Activated CD8-positive, alpha-beta memory T cell treated with anti-CD3 and anti-CD28 coated beads, Interleukin-2, amount 10 ng/mL, durations not matched to agents 7 days and 5 days (primary cell): ENCODE measurements around the gene SDCBP2. TPM values are rescaled to one million over a fixed set of nuclear protein-coding genes. Genes with fewer than 3 reads are reported as not detected.

Experiments
- ATAC-seq: fragments of 150-1000 bp; cut with Tn5 transposase; one replicate; pipeline ENCODE4 v1.10.0; 2021; ENCODE audit warnings: moderate library complexity
- CTCF ChIA-PET: fragments of 350-600 bp; sonication (Branson Sonifier 250); formaldehyde crosslinking; loops from one replicate; lab custom pipeline; 2021; ENCODE audit warnings: antibody characterized with exemption; lab: Charles Lee
- DNase-seq: peaks from one replicate; pipeline ENCODE4 v3.0.0-alpha.2; 2020
- H3K27ac Mint-ChIP-seq: one replicate; pipeline ENCODE4 v1.8.0; 2021; ENCODE audit warnings: mild to moderate bottlenecking, mixed read lengths
- H3K27me3 Mint-ChIP-seq: one replicate; pipeline ENCODE4 v1.8.0; 2021; ENCODE audit warnings: mixed read lengths
- H3K36me3 Mint-ChIP-seq: one replicate; pipeline ENCODE4 v1.8.0; 2021; ENCODE audit warnings: mild to moderate bottlenecking, mixed read lengths
- H3K4me1 Mint-ChIP-seq: one replicate; pipeline ENCODE4 v1.8.0; 2021; ENCODE audit warnings: mixed read lengths
- H3K4me3 Mint-ChIP-seq: one replicate; pipeline ENCODE4 v1.8.0; 2021; ENCODE audit warnings: mild to moderate bottlenecking, moderate library complexity, mixed read lengths
- H3K9me3 Mint-ChIP-seq: one replicate; pipeline ENCODE4 v1.8.0; 2022; ENCODE audit warnings: low read depth, mixed read lengths
- total RNA-seq, 2 experiments: library from RNA; stranded (reverse); gene quantifications; one replicate each; pipeline ENCODE4 v1.2.3, GENCODE V29; 2021

SDCBP2 gene
- total RNA-seq, 2 experiments from 2014 or later, result 2.1 to 4.3 TPM

DNA sequence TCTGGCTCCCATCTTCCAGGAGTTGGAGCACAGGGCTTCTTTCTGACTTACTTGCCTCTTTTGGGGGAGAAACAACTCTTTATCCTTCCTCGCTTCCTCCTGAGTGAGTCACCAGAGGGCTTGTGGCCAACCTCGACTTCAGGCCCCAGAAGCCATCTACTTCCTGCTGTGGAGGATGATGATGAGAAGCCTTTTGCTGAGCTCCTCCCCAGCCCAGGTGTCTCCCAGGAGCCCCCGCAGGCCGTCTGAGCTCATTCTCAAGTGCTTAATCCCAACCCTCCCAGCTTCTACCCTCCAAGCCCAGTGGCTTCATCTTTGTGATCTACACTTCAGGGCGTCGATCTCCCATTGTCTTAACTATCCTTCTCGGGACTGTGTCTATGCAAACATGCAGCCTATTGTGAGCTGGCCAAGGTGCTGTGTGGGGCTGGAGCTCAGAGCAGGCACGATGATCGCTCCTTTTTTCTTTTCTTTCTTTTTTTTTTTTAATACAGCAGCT is 27.9 kb downstream of the SDCBP2 start:
- Mint-ChIP-seq H3K9me3 (no peaks in the 10 kb centered on the region), H3K4me3 (peak overlapping the region; percentile 68), H3K36me3 (peaks cover 2% of the 10 kb centered on the region), H3K4me1 (peaks cover 26% of the 10 kb centered on the region), H3K27ac (peak overlapping the region; percentile 87), H3K27me3 (no peaks in the 10 kb centered on the region)
- DNase-seq (peak; percentile 91), ATAC-seq (peak; percentile 86)
- CTCF ChIA-PET, result interaction anchor here (0.7 to 2.1 kb wide), 19 partner anchors 8 to 971 kb away, joined by 3 to 11 read pairs (median 3); partner anchors contain the start of genes NSFL1C and RAD21L1

DNA sequence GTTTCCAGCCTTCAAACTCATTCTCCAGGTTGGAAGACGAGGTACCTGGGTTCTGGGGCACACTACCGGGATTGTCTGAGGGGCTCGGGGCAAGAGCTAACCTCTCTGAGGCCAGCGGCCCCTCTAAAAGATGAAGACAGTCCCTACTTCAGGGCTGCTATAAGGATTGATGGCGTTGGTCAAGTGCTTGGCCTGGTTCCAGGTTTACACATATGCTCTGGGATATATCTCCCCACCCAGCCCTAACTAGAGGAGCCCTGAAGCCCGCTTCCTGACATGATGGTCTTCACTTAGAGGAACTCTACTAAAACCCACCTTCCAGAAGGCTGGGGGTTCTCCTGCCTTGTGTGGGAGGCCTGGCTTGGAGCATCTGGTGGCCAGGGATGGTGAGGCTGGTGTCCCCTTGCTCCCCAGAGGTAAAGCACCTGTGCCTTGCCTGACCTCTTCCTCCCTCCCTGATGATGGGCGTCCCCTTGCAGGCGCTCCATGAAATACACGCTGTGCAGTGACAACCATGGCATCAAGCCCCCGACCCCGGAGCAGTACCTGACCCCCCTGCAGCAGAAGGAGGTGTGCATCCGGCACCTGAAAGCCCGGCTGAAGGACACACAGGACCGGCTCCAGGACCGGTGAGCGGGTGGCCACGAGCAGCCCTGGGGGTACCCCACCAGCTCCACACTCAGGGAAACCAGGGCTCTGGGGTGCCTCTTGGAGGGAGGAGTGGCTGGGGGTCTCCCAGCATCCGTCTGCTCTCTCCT is 28.7 kb downstream of the SDCBP2 start:
- Mint-ChIP-seq H3K27ac (peak overlapping the region; percentile 87), H3K4me1 (peaks cover 26% of the 10 kb centered on the region), H3K4me3 (peak overlapping the region; percentile 5), H3K36me3 (peaks cover 2% of the 10 kb centered on the region), H3K27me3 (no peaks in the 10 kb centered on the region), H3K9me3 (no peaks in the 10 kb centered on the region)
- DNase-seq (no peak), ATAC-seq (peak; percentile 7)
- CTCF ChIA-PET, result interaction anchor here (0.7 to 2.1 kb wide), 17 partner anchors 8 to 970 kb away, joined by 3 to 11 read pairs (median 4); partner anchors contain the start of genes NSFL1C and RAD21L1

- ATAC-seq (no peak), DNase-seq (peak; percentile 58)
- Mint-ChIP-seq H3K4me3 (no peak overlapping the region), H3K27ac (no peak overlapping the region), H3K4me1 (peaks cover 26% of the 10 kb centered on the region), H3K36me3 (peaks cover 2% of the 10 kb centered on the region), H3K27me3 (no peaks in the 10 kb centered on the region), H3K9me3 (no peaks in the 10 kb centered on the region)
- CTCF ChIA-PET, result interaction anchor here (1.1 to 2.1 kb wide), 2 partner anchors 23 to 138 kb away, joined by 3 to 11 read pairs; no protein-coding TSS in a partner anchor
Measured at GRCh38 chr20:1299522-1299921, 29.4 kb downstream of the SDCBP2 start.

GRCh38 chr20:1298888-1299511 is 29.9 kb downstream of the SDCBP2 start:
- peaks cover 26% of the 10 kb centered on the region for H3K4me1 Mint-ChIP-seq
- no peak for ATAC-seq
- H3K27ac Mint-ChIP-seq, result no peak overlapping the region
- no peak for DNase-seq
- H3K9me3 Mint-ChIP-seq, result no peaks in the 10 kb centered on the region
- peaks cover 2% of the 10 kb centered on the region for H3K36me3 Mint-ChIP-seq
- no peak overlapping the region for H3K4me3 Mint-ChIP-seq
- H3K27me3 Mint-ChIP-seq, result no peaks in the 10 kb centered on the region
- CTCF ChIA-PET, result interaction anchor here (0.6 kb wide), 1 partner anchor 138 kb away, joined by 3 read pairs; no protein-coding TSS in a partner anchor

- Mint-ChIP-seq H3K4me1 (peaks cover 26% of the 10 kb centered on the region), H3K4me3 (no peak overlapping the region), H3K36me3 (peaks cover 2% of the 10 kb centered on the region), H3K27me3 (no peaks in the 10 kb centered on the region), H3K27ac (no peak overlapping the region), H3K9me3 (no peaks in the 10 kb centered on the region)
- CTCF ChIA-PET, result interaction anchor here (1.2 kb wide), 1 partner anchor 17 kb away, joined by 3 read pairs; no protein-coding TSS in a partner anchor
- DNase-seq (no peak), ATAC-seq (no peak)
Measured at GRCh38 chr20:1298166-1298565, 30.8 kb downstream of the SDCBP2 start.

- CTCF ChIA-PET, result interaction anchor here (1.2 kb wide), 1 partner anchor 17 kb away, joined by 3 read pairs; no protein-coding TSS in a partner anchor
- H3K36me3 Mint-ChIP-seq, result peaks cover 2% of the 10 kb centered on the region
- no peaks in the 10 kb centered on the region for H3K9me3 Mint-ChIP-seq
- H3K4me3 Mint-ChIP-seq, result no peak overlapping the region
- no peaks in the 10 kb centered on the region for H3K27me3 Mint-ChIP-seq
- DNase-seq (no peak), ATAC-seq (no peak)
- peaks cover 26% of the 10 kb centered on the region for H3K4me1 Mint-ChIP-seq
- H3K27ac Mint-ChIP-seq, result no peak overlapping the region
Measured at GRCh38 chr20:1297486-1297885, 31.5 kb downstream of the SDCBP2 start.

- Mint-ChIP-seq H3K9me3 (no peaks in the 10 kb centered on the region), H3K4me3 (no peak overlapping the region), H3K27ac (no peak overlapping the region), H3K4me1 (peaks cover 26% of the 10 kb centered on the region), H3K27me3 (no peaks in the 10 kb centered on the region), H3K36me3 (peaks cover 2% of the 10 kb centered on the region)
- DNase-seq, result no peak
- CTCF ChIA-PET, result no interaction called here
- no peak for ATAC-seq
Measured at GRCh38 chr20:1296922-1297321, 32.0 kb downstream of the SDCBP2 start.

GRCh38 chr20:1296117-1296610 is 32.8 kb downstream of the SDCBP2 start:
- no peaks in the 10 kb centered on the region for H3K27me3 Mint-ChIP-seq
- no peak overlapping the region for H3K4me3 Mint-ChIP-seq
- no peak for ATAC-seq
- H3K27ac Mint-ChIP-seq, result no peak overlapping the region
- peaks cover 2% of the 10 kb centered on the region for H3K36me3 Mint-ChIP-seq
- CTCF ChIA-PET, result no interaction called here
- peaks cover 23% of the 10 kb centered on the region for H3K4me1 Mint-ChIP-seq
- H3K9me3 Mint-ChIP-seq, result no peaks in the 10 kb centered on the region
- DNase-seq, result no peak

GRCh38 chr20:1295276-1295930 is 33.5 kb downstream of the SDCBP2 start:
- no peak for ATAC-seq
- H3K4me1 Mint-ChIP-seq, result peaks cover 15% of the 10 kb centered on the region

GRCh38 chr20:1294497-1294896 is 34.4 kb downstream of the SDCBP2 start:
- DNase-seq (no peak), ATAC-seq (no peak)
- H3K36me3 Mint-ChIP-seq, result no peaks in the 10 kb centered on the region
- H3K4me1 Mint-ChIP-seq, result peaks cover 6% of the 10 kb centered on the region
- no peak overlapping the region for H3K4me3 Mint-ChIP-seq
- H3K27ac Mint-ChIP-seq, result no peak overlapping the region
- no peaks in the 10 kb centered on the region for H3K27me3 Mint-ChIP-seq
- H3K9me3 Mint-ChIP-seq, result no peaks in the 10 kb centered on the region
- CTCF ChIA-PET, result no interaction called here

More at GRCh38 chr20:1295276-1295930, 33.5 kb downstream of the SDCBP2 start:
- no peak for DNase-seq
- Mint-ChIP-seq H3K9me3 (no peaks in the 10 kb centered on the region), H3K36me3 (no peaks in the 10 kb centered on the region), H3K27me3 (no peaks in the 10 kb centered on the region), H3K27ac (no peak overlapping the region), H3K4me3 (no peak overlapping the region)
- CTCF ChIA-PET, result no interaction called here

DNA sequence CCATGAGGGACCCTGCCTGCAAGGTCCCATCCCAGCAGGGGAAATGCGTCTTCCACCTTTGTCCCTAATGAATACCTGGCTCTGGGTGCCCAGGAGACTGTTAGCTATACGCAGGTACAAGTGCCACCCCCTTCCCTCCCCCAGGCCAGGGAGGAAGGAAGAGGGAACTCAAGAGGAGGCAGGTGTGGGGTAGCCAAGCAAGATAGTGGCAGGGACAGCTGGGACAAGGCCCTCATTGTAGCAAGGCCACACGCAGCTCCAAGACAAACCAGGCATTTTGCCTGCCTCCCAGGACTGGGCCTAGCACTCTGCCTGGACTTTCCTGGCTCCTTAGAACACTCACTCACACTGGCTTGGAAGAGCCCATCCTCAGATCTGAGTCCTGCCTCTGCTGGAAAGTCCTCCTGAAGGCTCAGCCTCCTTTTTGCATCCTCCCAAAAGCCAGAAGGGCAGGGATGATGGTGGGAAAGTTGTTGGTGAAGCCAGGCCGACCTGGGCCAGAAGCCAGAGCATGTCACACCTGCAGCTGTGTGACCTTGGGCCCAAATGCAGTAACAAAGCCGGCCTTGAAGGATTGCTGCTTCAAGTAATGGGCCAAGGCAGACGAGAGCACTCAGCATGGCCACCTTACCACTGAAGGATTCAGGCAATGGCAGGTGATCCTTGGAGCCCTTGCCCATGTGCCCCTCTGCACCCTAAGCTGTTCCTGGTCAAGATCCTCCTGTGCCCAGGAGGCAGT is 35.1 kb downstream of the SDCBP2 start:
- ATAC-seq (no peak), DNase-seq (no peak)

GRCh38 chr20:1292620-1293019 is 36.3 kb downstream of the SDCBP2 start:
- H3K4me3 Mint-ChIP-seq, result no peak overlapping the region
- H3K9me3 Mint-ChIP-seq, result no peaks in the 10 kb centered on the region
- no peak overlapping the region for H3K27ac Mint-ChIP-seq
- no peaks in the 10 kb centered on the region for H3K36me3 Mint-ChIP-seq
- no peak for DNase-seq
- H3K4me1 Mint-ChIP-seq, result peaks cover 5% of the 10 kb centered on the region
- no peaks in the 10 kb centered on the region for H3K27me3 Mint-ChIP-seq
- ATAC-seq, result no peak
- CTCF ChIA-PET, result interaction anchor here (1.2 to 1.8 kb wide), 3 partner anchors 8 to 20 kb away, joined by 3 to 4 read pairs (median 4); no protein-coding TSS in a partner anchor

More for the DNA sequence above, 35.1 kb downstream of the SDCBP2 start:
- no peak overlapping the region for H3K4me3 Mint-ChIP-seq
- H3K9me3 Mint-ChIP-seq, result no peaks in the 10 kb centered on the region
- CTCF ChIA-PET, result no interaction called here
- H3K36me3 Mint-ChIP-seq, result no peaks in the 10 kb centered on the region
- no peaks in the 10 kb centered on the region for H3K27me3 Mint-ChIP-seq
- peaks cover under 1% of the 10 kb centered on the region for H3K4me1 Mint-ChIP-seq
- no peak overlapping the region for H3K27ac Mint-ChIP-seq
